ENCODE measurements around the gene SPEM3.

DNA sequence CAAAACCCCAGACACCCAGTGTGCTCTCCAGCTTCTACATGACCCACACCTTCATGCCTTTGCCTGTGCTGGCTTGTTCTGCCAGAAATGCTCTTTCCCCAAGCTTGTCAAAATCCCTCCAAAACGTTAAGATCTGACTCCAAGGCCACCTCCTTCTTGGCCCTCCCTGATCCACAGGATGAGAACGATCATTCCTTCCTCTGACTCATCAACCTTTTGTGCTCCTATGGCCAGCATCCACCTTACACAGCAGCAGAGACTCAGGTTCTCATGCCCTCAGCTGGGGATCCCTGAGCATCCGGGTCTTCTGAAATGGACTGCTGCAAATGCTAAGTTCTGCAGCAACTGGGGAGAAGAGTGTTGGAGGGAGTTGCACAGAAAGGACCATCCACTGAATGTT, 47.8 kb downstream of the SPEM3 start:
- TF ChIP-seq POLR2A (IDR thresholded peaks at IDR 0.05; ENCODE audit: low read depth, low read length), result no peak
- no peak for TF ChIP-seq BACH1 (IDR thresholded peaks at IDR 0.05; ENCODE audit: borderline replicate concordance)
- TF ChIP-seq RAD21 (IDR thresholded peaks at IDR 0.05; ENCODE audit: insufficient read depth, low read depth, low read length), result no peak
- TF ChIP-seq, protein P1, sequence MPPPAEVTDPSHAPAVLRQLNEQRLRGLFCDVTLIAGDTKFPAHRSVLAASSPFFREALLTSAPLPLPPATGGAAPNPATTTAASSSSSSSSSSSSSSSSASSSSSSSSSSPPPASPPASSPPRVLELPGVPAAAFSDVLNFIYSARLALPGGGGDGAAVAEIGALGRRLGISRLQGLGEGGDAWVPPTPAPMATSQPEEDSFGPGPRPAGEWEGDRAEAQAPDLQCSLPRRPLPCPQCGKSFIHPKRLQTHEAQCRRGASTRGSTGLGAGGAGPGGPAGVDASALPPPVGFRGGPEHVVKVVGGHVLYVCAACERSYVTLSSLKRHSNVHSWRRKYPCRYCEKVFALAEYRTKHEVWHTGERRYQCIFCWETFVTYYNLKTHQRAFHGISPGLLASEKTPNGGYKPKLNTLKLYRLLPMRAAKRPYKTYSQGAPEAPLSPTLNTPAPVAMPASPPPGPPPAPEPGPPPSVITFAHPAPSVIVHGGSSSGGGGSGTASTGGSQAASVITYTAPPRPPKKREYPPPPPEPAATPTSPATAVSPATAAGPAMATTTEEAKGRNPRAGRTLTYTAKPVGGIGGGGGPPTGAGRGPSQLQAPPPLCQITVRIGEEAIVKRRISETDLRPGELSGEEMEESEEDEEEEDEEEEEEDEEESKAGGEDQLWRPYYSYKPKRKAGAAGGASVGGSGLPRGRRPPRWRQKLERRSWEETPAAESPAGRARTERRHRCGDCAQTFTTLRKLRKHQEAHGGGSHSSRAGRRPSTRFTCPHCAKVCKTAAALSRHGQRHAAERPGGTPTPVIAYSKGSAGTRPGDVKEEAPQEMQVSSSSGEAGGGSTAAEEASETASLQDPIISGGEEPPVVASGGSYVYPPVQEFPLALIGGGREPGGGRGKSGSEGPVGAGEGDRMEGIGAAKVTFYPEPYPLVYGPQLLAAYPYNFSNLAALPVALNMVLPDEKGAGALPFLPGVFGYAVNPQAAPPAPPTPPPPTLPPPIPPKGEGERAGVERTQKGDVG (CRISPR knock-in tag; IDR thresholded peaks at IDR 0.05), result no peak
- no peak for TF ChIP-seq RCOR1 (conservative IDR thresholded peaks at IDR 0.05; ENCODE audit: low read depth, low read length)
- no peak for TF ChIP-seq SIN3A (IDR thresholded peaks at IDR 0.05; ENCODE audit: low read depth, low read length)

All from GM12878 (cell line).